Activated naive CD4-positive, alpha-beta T cell treated with Interleukin-2 at 50 U/mL for 16 hours (primary cell): ENCODE measurements around the gene PFKL.
"Not testable (repeated sequence)": the region's sequence is repeated elsewhere in the genome, so short reads cannot be mapped to it uniquely, and the experiment has no call there.

Source experiments
- DNase-seq: peaks from one replicate; pipeline ENCODE4 v3.0.0-alpha.2; 2020

Gene PFKL

DNA sequence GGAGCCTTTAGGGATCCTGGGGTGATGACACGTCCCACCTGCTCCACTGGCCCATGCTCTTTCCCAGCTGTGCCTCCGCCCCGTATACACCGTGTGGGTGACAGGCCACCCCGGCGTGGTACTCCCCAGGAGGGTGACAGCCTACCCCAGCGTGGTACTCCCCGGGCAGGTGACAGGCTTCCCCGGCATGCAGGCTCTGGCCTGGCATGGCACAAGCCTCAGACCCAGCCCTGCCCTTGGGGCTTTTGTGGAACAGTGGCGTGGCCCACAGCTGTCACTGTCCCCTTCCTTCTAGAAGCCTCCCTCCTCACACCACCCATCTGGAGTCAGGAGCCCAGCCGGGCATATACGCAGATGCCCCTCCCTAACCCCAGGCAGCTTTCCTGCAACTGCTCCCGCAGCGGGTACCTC, 4.7 kb upstream of the PFKL start:
- DNase-seq = no peak

DNA sequence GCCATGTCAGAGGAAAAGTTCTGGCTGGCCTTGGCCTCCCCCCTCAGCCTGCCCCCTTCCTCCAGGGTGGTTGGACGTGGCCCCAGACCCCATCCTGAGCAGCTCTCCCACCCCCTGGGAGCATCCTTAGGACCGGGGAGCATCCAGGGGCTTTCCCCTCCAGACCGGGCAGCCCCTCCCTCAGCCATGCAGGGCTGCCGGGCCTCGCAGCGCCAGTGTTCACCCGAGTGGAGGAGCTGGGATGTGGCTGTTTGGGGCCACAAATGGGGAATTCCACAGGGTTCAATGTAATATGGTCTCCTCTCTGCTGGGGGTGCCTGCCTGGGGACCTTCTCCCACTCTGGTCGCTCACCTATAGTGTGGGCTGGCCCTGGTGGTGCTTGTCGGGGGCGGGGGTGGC, 4.2 kb upstream of the PFKL start:
- no peak for DNase-seq

DNA sequence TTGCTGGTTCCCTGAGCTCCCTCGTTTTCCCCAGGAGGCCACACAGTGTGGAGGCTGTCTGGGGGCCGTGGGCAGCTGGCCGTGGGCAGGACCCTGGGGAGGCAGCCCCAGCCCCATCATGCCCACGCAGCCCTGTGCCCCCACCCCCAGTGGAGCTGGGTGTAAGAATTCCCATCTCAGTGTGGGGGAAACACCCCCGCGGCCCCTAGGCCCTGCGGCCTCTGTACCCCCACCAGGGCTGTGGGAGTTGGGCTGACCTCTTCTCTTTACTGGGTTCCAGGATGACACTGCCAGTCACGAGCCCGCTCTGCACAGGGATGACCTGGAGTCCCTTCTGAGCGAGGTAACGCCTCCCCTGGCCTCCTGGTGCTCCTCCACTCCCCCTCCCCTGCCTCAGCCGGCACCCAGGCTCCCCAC, 3.7 kb upstream of the PFKL start:
- no peak for DNase-seq

DNA sequence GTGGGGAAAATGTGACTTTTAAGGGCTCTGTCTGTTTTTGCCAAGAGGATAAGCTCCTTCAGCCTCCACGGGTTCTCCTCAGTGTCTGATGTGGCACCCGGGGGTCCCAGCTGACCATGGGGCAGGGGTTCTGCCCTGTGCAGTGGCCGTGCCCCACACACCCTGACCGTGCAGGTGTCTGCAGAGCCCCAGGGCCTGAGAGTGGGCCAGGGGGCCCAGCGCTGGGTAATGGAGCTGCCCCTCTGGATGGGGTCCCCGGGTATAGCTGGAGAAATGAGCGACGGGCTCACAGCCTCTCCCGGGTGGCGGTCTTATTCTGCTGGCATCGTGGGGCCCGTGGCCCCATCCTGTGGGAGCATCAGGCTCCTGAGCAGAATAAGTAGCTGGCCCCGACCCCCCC, 2.9 kb upstream of the PFKL start:
- DNase-seq = no peak

DNA sequence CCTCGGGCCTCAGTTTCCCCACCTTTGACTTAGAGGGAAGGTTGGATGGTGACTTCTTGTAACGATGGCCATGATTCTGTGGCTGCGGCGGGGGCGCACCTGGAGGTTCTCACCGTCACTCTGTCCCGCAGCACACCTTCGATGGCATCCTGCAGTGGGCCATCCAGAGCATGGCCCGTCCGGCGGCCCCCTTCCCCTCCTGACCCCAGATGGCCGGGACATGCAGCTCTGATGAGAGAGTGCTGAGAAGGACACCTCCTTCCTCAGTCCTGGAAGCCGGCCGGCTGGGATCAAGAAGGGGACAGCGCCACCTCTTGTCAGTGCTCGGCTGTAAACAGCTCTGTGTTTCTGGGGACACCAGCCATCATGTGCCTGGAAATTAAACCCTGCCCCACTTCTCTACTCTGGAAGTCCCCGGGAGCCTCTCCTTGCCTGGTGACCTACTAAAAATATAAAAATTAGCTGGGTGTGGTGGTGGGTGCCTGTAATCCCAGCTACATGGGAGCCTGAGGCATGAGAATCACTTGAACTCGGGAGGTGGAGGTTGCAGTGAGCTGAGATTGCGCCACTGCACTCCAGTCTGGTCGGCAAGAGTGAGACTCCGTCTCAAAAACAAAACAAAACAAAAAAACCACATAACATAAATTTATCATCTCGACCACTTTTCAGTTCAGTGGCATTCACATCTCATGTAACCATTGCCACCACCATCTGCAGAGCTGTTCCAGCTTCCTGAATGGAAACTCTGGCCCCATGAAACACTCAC, 2.1 kb upstream of the PFKL start:
- DNase-seq = peak; percentile 78

DNA sequence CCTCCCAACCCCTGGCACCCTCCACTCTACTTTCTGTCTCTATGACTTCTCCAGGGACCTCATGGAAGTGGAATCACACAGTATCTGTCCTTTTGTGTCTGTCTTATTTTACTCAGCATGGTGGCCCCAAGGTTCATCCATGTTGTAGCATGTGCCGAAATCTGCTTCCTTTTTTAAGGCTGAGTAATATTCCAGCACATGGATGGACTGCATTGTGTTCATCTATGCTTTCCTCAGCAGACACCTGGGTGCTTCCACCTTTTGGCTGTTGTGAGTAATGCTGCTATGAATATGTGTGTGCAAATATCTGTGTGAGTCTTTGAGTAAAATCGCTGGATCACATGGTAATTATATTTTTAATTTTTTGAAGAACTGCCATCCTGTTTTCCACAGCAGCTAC, 1.6 kb upstream of the PFKL start:
- DNase-seq = no peak

DNA sequence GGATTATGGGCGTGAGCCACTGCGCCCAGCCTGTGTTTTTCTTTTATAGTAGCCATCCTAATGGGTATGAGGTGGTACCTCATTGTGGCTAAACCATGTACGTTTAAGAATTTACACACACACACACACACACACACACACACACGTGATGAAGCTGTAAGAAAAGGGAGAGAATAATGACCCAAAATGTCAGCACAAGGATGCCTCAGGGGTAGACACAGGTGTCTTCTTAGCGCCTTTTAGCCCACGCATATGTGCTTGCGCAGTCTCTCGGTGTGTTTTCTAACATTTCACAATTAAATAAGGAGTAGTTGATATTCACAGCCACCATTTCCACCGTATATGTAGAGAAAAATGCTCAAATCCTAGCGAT, 782 bp upstream of the PFKL start:
- DNase-seq = no peak

DNA sequence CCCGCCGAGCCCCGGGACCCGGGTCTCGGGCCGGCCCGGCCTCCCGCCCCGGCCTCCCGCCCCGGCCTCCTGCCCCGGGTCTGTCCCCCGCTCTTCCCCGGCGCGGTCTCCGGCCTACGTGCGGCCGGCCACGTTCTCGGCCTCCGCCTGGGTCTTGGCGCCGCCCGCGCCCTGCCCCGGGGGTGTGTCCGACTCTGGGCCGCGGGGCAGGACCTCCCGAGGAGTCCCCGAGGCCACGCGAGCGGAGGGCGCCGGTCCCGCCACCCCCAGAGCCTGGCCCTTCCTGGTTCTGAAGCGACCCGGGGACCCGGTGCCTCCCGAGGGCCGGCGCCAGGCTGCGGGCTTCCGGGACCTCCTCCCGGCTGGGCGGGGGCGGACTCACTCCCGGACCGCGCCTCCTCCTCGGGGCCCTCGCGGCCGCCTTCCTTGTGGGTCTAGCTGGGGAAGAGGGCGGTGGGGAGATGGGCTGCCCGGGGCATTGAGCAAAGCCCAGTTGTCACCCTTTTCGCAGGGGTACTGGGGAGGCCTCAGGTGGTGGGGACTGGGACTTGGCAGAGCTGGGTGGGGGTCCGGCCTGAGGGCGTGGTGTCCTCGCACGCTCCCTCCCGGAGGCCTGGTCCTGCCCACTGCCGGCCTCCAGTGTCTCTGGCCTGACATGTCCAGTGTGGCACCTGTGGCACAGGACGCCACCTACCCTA, 558 bp downstream of the PFKL start:
- DNase-seq = peak; percentile 65

DNA sequence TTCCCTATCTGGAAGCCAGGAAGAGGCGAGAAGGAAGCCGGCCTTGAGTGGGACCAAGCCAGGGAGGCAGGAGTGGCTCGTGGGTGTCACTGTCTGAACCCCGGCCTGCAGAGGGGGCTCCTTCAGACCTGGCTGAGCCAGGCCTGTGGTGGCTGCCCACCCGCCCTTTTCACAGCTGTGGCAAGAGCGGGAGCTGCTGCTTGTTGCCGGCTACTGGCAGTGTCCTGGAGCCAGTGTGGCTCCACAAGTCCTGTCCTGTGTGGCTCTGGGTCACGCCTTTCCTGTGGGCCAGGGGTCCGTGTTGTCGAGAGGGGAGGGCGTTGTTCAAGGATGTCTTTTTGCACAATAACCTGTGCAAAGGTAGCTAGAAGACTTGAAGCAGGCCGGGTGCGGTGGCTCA, 1.3 kb downstream of the PFKL start:
- DNase-seq = no peak

DNA sequence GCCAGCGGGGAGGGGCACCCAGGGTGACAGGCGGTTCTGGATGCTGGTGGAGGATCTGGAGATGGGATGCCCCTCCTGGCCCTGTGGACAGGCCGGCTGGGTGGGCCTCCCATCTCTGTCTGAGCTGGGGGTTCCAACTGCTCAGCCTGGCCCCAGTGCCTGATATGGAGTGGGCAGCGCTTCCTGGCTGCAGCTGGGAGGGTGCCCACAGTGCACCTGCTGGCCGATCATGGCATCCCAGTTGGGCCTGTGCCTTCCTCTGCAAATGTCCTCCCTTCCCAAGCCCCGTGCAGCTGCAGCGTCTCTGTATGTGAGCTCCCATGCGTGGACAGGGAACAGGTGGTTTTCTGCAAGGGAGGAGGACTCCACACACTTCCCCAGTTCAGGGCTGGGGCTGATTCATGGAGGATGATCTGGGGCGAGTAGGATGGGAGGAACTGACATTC, 2.1 kb downstream of the PFKL start:
- no peak for DNase-seq

DNA sequence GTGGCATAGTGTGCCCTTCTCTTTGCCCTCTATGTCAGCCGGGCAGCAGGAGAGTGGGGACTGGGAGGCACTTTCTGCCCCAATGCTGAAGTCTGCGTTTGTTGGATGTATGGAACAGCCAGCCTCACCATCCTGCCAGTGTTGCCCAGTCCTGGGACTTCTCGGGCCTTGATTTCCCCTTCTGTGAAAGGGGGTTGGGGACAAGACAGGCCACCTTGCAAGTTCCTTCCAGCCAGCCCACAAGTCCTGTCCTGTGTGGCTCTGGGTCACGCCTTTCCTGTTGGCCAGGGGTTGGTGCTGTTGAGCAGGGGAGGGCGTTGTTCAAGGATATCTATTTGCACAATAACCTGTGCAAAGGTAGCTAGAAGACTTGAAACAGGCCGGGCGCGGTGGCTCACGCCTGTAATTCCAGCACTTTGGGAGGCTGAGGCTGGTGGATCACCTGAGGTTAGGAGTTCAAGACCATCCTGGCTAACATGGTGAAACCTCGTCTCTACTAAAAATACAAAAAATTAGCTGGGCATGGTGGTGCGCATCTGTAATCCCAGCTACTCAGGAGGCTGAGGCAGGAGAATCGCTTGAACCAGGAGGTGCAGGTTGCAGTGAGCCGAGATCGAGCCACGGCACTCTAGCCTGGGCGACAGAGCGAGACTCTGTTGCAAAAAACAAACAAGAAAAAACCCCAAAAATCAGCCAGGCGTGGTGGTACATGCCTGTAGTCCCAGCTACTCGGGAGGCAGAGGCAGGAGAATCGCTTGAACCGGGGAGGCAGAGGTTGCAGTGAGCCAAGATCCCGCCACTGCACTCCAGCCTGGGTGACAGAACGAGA, 2.9 kb downstream of the PFKL start:
- DNase-seq = not testable (repeated sequence)

DNA sequence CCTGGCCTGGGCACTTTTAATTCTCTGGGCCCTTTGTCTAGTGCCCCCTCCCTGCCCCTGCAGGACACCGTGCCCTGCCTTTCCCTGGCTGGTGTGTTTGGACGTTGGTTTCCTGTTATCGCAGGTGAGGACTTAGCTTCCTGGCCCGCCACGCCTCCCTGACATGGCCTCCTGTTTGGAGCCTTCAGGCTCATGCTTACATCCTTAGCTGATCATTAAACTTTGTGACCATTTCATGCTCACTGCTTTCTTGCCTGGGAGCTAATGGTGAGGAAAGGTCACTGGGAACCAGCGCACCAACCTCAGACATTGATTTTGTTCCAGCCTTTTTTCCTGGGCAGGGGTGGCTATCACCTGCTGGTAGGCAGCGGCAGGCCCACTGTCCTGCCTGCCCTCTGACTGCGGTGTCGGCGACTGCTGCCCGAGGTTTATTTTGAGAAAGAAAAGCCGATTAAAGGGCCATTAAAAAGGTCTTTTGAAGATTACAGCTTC, 3.7 kb downstream of the PFKL start:
- no peak for DNase-seq

DNA sequence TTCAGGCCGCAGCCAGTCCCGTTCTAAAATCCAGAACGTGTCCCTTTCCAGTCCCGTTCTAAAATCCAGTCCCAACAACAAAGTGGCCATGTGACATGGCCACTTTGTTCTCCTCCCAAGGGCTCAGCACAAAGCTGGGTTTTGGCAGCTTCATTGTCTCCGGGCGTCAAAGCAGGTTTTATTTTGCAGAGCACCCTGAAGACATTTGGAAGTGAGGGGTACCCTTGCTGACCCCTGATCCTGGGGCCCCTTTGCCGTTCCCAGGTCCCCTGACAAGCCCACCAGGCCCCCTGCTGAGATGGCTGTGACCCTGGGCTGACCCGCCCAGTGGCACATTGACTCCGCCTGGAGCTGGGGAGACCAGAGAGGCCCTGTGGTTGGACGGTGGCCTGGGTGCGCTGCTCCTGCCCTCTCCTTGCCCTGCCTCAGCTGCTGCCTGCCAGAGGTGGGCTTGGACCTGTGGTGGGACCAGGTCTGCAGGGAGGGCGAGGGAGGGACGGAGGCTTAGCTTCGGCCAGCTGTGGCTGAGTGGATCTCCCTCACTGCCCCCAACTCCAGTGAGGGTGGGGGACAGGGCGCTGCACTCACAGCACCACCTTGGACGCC, 4.3 kb downstream of the PFKL start:
- no peak for DNase-seq

DNA sequence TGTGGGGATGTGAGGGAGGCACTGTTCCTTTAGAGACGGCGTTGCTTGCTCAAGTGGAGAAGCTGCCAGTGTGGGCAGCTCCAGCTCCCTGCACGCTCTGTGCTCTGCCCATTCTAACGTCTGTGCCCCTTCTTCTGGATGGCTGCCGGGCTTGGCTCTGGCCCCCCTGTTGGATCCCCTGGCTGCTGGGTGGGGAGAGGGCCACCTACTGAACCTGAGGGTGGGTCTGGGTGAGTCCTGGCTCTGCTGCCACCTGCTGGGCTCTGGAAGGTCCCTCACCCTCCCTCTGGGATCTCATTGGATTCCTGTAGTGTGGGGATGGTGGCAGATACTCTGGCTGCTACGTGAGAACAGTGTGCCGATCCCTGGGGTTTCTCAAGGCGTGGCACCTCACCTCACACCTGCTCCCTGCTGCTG, 5.0 kb downstream of the PFKL start:
- DNase-seq = peak; percentile 52

DNA sequence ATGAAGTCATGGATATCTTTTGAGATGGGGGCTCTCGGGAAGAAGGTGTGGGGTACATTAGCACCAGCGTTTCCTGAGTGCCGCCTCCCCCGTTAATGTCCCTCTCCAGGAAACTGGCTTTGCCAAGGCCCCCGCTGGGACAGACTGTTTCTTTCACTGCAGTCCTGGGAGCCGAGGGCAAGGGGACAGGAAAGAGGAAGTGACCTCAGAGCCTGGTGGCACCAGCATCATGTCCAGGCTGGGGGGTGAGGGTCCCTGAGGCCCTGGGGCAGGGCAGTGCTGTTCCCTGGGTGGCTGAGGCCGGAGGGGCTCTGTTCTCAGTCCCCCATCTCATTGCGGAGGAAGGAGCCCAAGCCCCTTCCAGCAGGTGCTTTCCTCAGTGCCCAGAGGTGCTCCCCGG, 5.8 kb downstream of the PFKL start:
- no peak for DNase-seq

DNA sequence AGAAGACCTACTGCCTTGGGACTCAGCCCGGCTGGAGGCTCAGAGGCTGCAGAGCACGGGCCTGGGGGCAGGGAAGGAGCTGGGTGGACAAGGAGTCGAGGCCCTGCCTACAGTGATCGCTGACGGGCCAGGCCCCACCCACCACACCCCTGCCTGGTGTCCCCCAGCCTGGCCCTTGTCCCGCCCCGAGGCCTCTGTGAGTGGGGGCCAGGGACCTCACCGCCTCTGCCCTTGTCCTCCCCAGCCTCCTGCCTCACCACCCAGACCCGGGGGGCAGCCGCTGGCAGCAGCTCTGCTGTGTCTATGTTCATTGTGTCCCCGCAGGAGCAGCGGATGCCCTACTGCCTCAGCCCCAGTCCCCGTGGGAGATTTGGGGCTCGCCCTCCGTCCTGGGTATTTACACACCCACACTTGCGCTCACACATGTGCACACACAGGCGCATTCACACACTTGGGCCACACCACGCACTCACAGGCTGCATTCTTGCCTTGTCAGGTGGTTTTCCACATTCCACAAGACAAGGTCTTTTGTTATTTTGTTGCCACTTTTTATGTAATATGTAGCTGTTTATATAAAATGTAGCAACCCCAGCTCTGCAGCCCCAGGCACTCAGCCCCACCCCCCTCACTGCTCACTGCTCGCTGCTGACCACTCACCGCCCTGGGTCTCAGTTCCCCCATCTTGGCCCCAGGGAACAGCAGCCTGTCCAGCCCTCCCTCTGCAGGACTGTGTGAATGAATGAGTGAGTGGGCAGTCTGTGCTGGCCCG, 7.3 kb downstream of the PFKL start:
- DNase-seq = no peak

DNA sequence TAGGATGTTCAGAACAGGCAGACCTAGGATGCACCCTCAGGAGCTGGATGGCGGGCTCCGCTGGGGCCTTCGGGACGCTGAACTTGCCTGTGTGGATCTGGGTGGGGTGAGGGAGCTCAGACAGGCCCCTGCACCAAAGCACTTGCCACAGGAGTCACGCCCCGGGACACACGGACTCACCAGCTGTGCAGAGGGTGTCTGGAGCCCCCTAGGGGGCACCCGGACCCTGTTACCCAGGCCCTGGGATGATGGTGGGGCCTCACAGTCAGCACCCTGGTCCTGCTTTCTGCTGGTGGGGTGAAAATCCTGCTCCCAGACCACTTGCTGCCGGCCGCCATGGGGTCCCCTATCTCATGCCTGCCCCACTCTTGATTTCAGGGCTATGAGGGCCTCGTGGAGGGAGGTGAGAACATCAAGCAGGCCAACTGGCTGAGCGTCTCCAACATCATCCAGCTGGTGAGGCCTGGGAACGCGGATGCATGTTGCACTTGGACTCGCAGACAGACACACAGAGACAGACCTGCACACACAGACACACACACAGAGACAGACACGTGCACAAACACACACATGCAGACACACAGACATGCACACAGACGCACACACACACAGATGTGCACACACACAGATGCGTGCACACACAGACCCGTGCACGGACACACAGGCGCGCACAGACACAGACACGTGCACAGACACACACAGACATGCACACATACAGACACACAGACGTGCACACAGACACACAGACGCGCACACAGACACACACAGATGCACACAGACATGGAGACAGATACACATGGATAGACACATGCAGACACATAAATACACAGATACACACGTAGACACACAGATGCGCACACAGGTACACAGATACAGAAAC, 11.0 kb downstream of the PFKL start:
- DNase-seq = no peak

DNA sequence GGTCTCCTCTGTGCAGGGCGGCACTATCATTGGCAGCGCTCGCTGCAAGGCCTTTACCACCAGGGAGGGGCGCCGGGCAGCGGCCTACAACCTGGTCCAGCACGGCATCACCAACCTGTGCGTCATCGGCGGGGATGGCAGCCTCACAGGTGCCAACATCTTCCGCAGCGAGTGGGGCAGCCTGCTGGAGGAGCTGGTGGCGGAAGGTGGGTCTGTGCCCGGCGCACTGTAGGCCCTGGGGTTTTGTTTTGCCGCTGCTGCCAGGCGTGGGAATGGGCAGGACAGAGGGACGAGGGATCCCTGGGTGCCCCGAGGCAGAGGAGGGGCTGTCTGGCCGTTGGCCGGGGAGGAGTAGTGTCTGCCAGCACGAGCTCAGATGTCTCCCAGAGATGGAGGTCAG, 12.2 kb downstream of the PFKL start:
- no peak for DNase-seq

DNA sequence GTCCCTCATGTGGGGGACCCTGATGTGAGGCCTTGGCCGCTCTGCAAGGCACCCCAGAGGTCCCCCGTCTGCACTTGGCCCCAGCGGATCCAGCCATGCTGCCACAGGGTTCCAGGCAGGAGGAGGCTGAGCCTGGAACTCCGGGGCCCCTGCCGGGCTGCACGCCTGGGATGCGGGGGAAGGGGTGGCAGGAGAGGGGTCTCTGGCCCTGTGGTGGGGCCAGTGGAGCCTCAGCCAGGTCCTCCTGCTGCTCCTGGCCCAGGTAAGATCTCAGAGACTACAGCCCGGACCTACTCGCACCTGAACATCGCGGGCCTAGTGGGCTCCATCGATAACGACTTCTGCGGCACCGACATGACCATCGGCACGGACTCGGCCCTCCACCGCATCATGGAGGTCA, 12.9 kb downstream of the PFKL start:
- DNase-seq = no peak

DNA sequence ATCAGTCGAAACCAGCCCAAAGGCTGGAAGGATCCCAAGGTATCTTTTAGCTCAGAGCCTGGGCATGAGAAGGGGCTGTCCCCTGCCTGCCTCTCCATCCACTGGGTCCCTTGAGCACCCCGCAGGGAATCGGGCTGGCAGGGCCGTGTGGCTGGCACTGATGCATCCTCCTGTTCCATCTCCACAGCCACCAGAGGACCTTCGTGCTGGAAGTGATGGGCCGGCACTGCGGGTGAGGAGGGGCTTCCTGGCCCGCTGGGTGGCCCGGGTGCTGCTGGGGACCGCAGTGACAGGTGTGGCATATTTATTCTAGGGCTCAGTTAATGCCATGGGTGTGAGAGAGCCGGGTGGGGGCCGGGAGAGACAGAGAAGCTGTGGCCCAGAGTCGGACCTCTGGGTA, 13.6 kb downstream of the PFKL start:
- no peak for DNase-seq

DNA sequence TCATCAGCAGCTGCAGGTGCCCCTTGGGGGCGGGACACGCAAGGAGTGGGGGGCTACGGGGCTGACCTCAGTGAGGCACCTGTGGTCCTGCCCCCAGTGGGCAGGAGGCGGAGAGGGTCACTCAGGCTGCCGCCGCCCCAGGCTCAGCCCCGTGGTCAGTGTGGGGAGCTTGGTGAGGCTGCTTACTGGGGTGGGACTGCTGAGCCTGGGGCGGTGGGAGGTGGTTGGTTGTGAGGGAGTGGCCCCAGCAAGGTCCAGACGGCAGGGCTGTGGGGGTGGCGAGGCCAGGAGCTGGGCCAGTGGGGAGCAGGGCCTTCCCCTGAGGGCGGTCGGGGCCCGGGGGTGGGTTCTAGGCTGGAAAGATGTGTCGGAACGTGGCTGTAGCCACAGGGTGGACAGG, 14.3 kb downstream of the PFKL start:
- no peak for DNase-seq
